ENCODE data around the gene RPS19. TPM values are rescaled to one million over a fixed set of nuclear protein-coding genes. Genes with fewer than 3 reads are reported as not detected.

RPS19 gene
- total RNA-seq, 1 experiment from 2014 or later, result 3,020 TPM

GRCh38 chr19:41921577-41922576 lies 61.8 kb downstream of the RPS19 start:
- intact Hi-C loops (cut with micrococcal nuclease), result no loop called here
- no peak overlapping the region for H3K4me3 ChIP-seq (replicated peaks in 1 of 2; ENCODE audit: low read depth in 1 of 2, low read length in 2 of 2)

More at GRCh38 chr19:41921577-41922576, 61.8 kb downstream of the RPS19 start:
- no peaks in the 10 kb centered on the region for H3K27me3 ChIP-seq (ENCODE audit: insufficient read depth, low read length)
- no peak for ATAC-seq
- H4K20me1 ChIP-seq (ENCODE audit: insufficient read depth), result no peaks in the 10 kb centered on the region
- no peak for TF ChIP-seq CTCF (IDR thresholded peaks at IDR 0.05 in 2 of 3, conservative IDR thresholded peaks at IDR 0.05 in 1 of 3; ENCODE audit: borderline replicate concordance in 1 of 3, insufficient read depth in 1 of 3, low read depth in 2 of 3, low read length in 2 of 3)
- no peak for TF ChIP-seq EZH2phosphoT487 (IDR thresholded peaks at IDR 0.05; ENCODE audit: borderline replicate concordance)
- TF ChIP-seq EZH2 (IDR thresholded peaks at IDR 0.05), result no peak
- no peak for TF ChIP-seq SP1 (IDR thresholded peaks at IDR 0.05; ENCODE audit: low read depth)
- TF ChIP-seq MAX (IDR thresholded peaks at IDR 0.05), result no peak
- TF ChIP-seq ZFX (IDR thresholded peaks at IDR 0.05), result no peak
- no peak for TF ChIP-seq SIN3A (IDR thresholded peaks at IDR 0.05; ENCODE audit: low read depth)
- TF ChIP-seq TCF7L2 (IDR thresholded peaks at IDR 0.05; ENCODE audit: borderline replicate concordance, extremely low read depth, insufficient read depth, insufficient read length), result no peak
- no peak for TF ChIP-seq POLR2A (IDR thresholded peaks at IDR 0.05; ENCODE audit: borderline replicate concordance, extremely low read depth, insufficient read depth, insufficient read length)
- TF ChIP-seq ELF1 (IDR thresholded peaks at IDR 0.05; ENCODE audit: borderline replicate concordance, low read depth), result no peak
- TF ChIP-seq ZNF274 (IDR thresholded peaks at IDR 0.05; ENCODE audit: low read depth, low read length), result no peak
- H3K4me1 ChIP-seq (ENCODE audit: control insufficient read depth in 1 of 2, insufficient read depth in 2 of 2, low read length in 2 of 2), result no peaks in the 10 kb centered on the region
- no peaks in the 10 kb centered on the region for H3K79me2 ChIP-seq (ENCODE audit: insufficient read depth, low read length)
- ChIA-PET CTCF (no interaction called here), RAD21 (ENCODE audit: low non-redundant PET in 1 of 2, low total read pairs in 2 of 2, uncharacterized antibody in 2 of 2, unreplicated experiment in 2 of 2) (no interaction called here), POLR2A (no interaction called here)
- no peaks in the 10 kb centered on the region for H3K36me3 ChIP-seq (ENCODE audit: control insufficient read depth in 1 of 2, insufficient read depth in 2 of 2, low read length in 2 of 2)
- H3K4me2 ChIP-seq (ENCODE audit: low read length), result no peak overlapping the region
- no peaks in the 10 kb centered on the region for H3K9me2 ChIP-seq (ENCODE audit: insufficient read depth)
- no peak overlapping the region for H3K27ac ChIP-seq (ENCODE audit: low read depth, low read length)
- DNase-seq (ENCODE audit: low read depth, low spot score), result no peak
- H3K9ac ChIP-seq (ENCODE audit: low read length), result no peak overlapping the region
- no peak overlapping the region for H2AFZ ChIP-seq (ENCODE audit: low read depth, low read length, poor library complexity, severe bottlenecking)
- H3K9me3 ChIP-seq (ENCODE audit: control insufficient read depth in 1 of 2, insufficient read depth in 1 of 2, low read depth in 1 of 2, low read length in 2 of 2), result no peaks in the 10 kb centered on the region
- BruUV-seq (replicated peaks), result no TSS peak

Small RNA genes within 50 kb of the gene (microRNA-seq; reads per million reads assigned to microRNA genes)
- gene MIR6797 (ENCODE audit: borderline number of aligned reads), result 1.6 reads per million

Other genes with a start within 250 kb of the RPS19 start
- gene CEACAM4, start 233.2 kb upstream of the RPS19 start, total RNA-seq (2021; ENCODE audit: unreplicated experiment), result not detected
- gene CEACAM7, start 172.0 kb upstream of the RPS19 start, total RNA-seq (2021; ENCODE audit: unreplicated experiment), result not detected
- 0.22 TPM for gene CEACAM5, start 151.6 kb upstream of the RPS19 start, total RNA-seq (2021; ENCODE audit: unreplicated experiment)
- 0.59 TPM for gene CEACAM6, start 104.7 kb upstream of the RPS19 start, total RNA-seq (2021; ENCODE audit: unreplicated experiment)
- not detected for gene CEACAM3, start 63.7 kb upstream of the RPS19 start, total RNA-seq (2021; ENCODE audit: unreplicated experiment)
- not detected for gene LYPD4, start 15.6 kb upstream of the RPS19 start, total RNA-seq (2021; ENCODE audit: unreplicated experiment)
- gene DMRTC2, start 15.2 kb upstream of the RPS19 start, total RNA-seq (2021; ENCODE audit: unreplicated experiment), result not detected
- 0.69 TPM for gene CD79A, start 17.0 kb downstream of the RPS19 start, total RNA-seq (2021; ENCODE audit: unreplicated experiment)
- 110 TPM for gene ARHGEF1, start 22.9 kb downstream of the RPS19 start, total RNA-seq (2021; ENCODE audit: unreplicated experiment)
- 0.79 TPM for gene ERFL, start 68.2 kb downstream of the RPS19 start, total RNA-seq (2021; ENCODE audit: unreplicated experiment)
- gene RABAC1, start 99.1 kb downstream of the RPS19 start, total RNA-seq (2021; ENCODE audit: unreplicated experiment), result 66.3 TPM
- 34.7 TPM for gene ATP1A3, start 134.0 kb downstream of the RPS19 start, total RNA-seq (2021; ENCODE audit: unreplicated experiment)
- gene GRIK5, start 210.0 kb downstream of the RPS19 start, total RNA-seq (2021; ENCODE audit: unreplicated experiment), result 1.7 TPM
- gene ZNF574, start 215.9 kb downstream of the RPS19 start, total RNA-seq (2021; ENCODE audit: unreplicated experiment), result 24.6 TPM

All from HCT116 (cell line).